GM15510 (cell line): ENCODE measurements around the gene HSP90B1.
A peak's percentile ranks its signal among the peaks of the same experiment; 100 is the strongest.

Source experiments
- POLR2A ChIP-seq: IDR thresholded peaks from 3 replicates; pipeline ENCODE4 v1.6.1; 2011; ENCODE audit warnings: borderline replicate concordance; ENCODE audit not compliant: insufficient read length; ENCODE audit errors: extremely low read depth

Gene HSP90B1

GRCh38 chr12:103913100-103913499, 17.1 kb upstream of the HSP90B1 start:
- TF ChIP-seq POLR2A = no peak

GRCh38 chr12:103915306-103915705, 14.9 kb upstream of the HSP90B1 start:
- TF ChIP-seq POLR2A = no peak

GRCh38 chr12:103917873-103918272, 12.3 kb upstream of the HSP90B1 start:
- no peak for TF ChIP-seq POLR2A

GRCh38 chr12:103924761-103925641, 5.2 kb upstream of the HSP90B1 start:
- TF ChIP-seq POLR2A = peak; percentile 57

GRCh38 chr12:103928682-103929045, 1.5 kb upstream of the HSP90B1 start:
- no peak for TF ChIP-seq POLR2A

GRCh38 chr12:103929046-103929783, 995 bp upstream of the HSP90B1 start:
- no peak for TF ChIP-seq POLR2A

- no peak for TF ChIP-seq POLR2A
Measured at GRCh38 chr12:103929784-103930033, 501 bp upstream of the HSP90B1 start.

GRCh38 chr12:103930787-103931735, 851 bp downstream of the HSP90B1 start:
- TF ChIP-seq POLR2A = no peak

- TF ChIP-seq POLR2A = no peak
Measured at GRCh38 chr12:103933237-103933636, 3.0 kb downstream of the HSP90B1 start.

- TF ChIP-seq POLR2A = no peak
Measured at GRCh38 chr12:103936679-103937078, 6.5 kb downstream of the HSP90B1 start.

GRCh38 chr12:103944964-103945363, 14.8 kb downstream of the HSP90B1 start:
- TF ChIP-seq POLR2A = no peak

GRCh38 chr12:103947871-103948555, 17.8 kb downstream of the HSP90B1 start:
- no peak for TF ChIP-seq POLR2A

- peak; percentile 23 for TF ChIP-seq POLR2A
Measured at GRCh38 chr12:103948746-103949406, 18.7 kb downstream of the HSP90B1 start.

- no peak for TF ChIP-seq POLR2A
Measured at GRCh38 chr12:103952497-103952896, 22.3 kb downstream of the HSP90B1 start.
